SK-N-MC (cell line): ENCODE measurements around the gene GPX5.

Experiments
- EZH2 ChIP-seq: fragments of 200-600 bp; sonication (generic); IDR thresholded peaks from one replicate; pipeline ENCODE4 v1.6.1; 2017; ENCODE audit warnings: antibody characterized with exemption
- POLR2AphosphoS5 ChIP-seq: IDR thresholded peaks from 2 replicates; pipeline ENCODE4 v1.6.1; 2012; ENCODE audit warnings: mild to moderate bottlenecking, low read depth, low read length, borderline replicate concordance

DNA sequence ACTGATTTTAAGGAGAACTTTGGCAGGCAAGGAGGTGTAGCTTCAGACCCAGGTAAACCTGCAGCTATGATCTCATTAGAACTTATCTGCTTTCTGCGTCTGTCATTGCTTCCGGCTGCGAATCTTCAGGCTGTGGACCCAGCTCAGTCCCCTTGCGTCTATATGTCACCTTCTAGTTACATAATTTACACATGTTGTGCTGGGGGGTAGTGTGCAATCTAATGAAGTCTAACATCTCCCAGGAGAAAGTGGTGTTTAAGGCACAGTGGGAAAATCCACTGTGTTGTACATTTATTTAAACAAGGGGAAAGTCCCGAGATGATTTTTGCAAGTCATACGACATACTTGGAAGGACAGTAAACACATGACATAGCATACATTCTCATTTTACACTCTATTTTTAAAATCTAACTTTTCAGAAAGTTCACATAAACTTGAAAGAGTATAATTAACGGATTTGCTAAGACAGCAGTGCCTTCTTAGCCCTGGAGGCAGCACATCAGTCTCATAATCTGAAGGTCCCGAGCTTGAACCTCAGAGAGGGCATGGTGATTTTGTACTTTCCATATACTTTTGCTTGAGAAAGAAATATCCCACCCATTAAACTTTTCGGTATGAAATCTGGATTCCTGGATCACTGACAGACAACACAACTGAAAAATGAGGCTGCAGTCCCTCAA lies 45.3 kb upstream of the GPX5 start:
- TF ChIP-seq EZH2 (no peak), POLR2AphosphoS5 (no peak)
